Ovary (tissue), 3 donors: ENCODE results near the gene HS3ST6.

Source experiments
- EP300 ChIP-seq: sonication (generic); formaldehyde crosslinking; IDR thresholded peaks from one replicate; pipeline ENCODE4 v1.6.1; 2017; ENCODE audit warnings: antibody characterized with exemption
- POLR2A ChIP-seq: fragments of 450-650 bp; IDR thresholded peaks from one replicate; pipeline ENCODE4 v1.6.1; 2017; ENCODE audit warnings: antibody characterized with exemption, mild to moderate bottlenecking, moderate library complexity
- TF ChIP-seq, protein P1 (sequence below), 3 donors: fragments of 450-650 bp in 2 of 3; fragments of 200-600 bp in 1 of 3; IDR thresholded peaks; one replicate each; pipeline versions ENCODE4 v1.5.1 to v1.8.0; 2016 to 2022; ENCODE audit warnings: antibody characterized with exemption in 3 of 3, mild to moderate bottlenecking in 1 of 3
- donor health status: DM: no; HTN: no; CAD: no.

DNA sequence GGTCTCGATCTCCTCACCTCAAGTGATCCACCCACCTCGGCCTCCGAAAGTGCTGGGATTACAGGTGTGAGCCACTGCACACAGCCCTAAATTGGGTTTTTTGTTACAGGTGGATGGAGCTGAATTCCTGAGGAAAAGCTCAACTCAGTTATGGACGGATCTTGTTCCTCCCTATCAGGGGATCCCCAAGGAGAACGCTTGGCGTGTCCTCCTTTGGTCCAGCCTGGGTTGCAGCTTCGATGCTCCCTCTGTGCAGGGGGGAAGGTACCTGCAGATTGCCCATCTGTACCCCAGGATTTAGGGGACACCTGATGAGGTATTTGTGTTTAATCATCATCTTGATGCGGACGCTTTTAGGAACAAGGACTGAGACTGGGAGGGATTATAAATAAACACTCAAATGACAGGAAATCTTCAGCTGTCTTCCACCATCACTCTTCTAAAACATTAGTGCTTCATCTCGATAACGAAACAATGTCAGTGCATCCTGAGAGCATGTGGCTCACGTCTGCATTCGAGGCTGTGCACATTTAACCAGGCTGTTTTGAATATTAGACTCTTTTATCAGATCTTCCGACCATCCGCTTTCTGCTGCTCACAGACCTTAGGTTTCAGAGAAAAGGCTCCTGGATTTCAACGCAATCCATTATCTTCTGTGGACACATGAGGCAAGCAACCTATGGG lies 28.0 kb downstream of the HS3ST6 start:
- TF ChIP-seq POLR2A = no peak
- TF ChIP-seq, protein P1, sequence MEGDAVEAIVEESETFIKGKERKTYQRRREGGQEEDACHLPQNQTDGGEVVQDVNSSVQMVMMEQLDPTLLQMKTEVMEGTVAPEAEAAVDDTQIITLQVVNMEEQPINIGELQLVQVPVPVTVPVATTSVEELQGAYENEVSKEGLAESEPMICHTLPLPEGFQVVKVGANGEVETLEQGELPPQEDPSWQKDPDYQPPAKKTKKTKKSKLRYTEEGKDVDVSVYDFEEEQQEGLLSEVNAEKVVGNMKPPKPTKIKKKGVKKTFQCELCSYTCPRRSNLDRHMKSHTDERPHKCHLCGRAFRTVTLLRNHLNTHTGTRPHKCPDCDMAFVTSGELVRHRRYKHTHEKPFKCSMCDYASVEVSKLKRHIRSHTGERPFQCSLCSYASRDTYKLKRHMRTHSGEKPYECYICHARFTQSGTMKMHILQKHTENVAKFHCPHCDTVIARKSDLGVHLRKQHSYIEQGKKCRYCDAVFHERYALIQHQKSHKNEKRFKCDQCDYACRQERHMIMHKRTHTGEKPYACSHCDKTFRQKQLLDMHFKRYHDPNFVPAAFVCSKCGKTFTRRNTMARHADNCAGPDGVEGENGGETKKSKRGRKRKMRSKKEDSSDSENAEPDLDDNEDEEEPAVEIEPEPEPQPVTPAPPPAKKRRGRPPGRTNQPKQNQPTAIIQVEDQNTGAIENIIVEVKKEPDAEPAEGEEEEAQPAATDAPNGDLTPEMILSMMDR (IDR thresholded peaks at IDR 0.05) = no peak
- no peak for TF ChIP-seq EP300
